Astrocyte of the hippocampus (primary cell): ENCODE measurements around the gene RFPL1.
"Not testable (repeated sequence)": the region's sequence is repeated elsewhere in the genome, so short reads cannot be mapped to it uniquely, and the experiment has no call there.

Experiments used
- DNase-seq: peaks from one replicate; pipeline ENCODE4 v3.0.0; 2011; ENCODE audit warnings: low read depth, low spot score

RFPL1 gene

GRCh38 chr22:29438283-29438682 is at the start of gene RFPL1:
Gene RFPL1 (plus strand): TSS chr22:29438583.
- DNase-seq: not testable (repeated sequence)

- DNase-seq: no peak
Observed at GRCh38 chr22:29388759-29389090, 49.7 kb upstream of the RFPL1 start.

GRCh38 chr22:29390270-29390669 is 48.1 kb upstream of the RFPL1 start:
- no peak for DNase-seq

GRCh38 chr22:29391546-29391945 is 46.8 kb upstream of the RFPL1 start:
- DNase-seq: no peak

- no peak for DNase-seq
Observed at GRCh38 chr22:29393019-29393608, 45.3 kb upstream of the RFPL1 start.

- DNase-seq: peak; percentile 88
Observed at GRCh38 chr22:29394931-29395581, 43.3 kb upstream of the RFPL1 start.

GRCh38 chr22:29396126-29396525 is 42.3 kb upstream of the RFPL1 start:
- no peak for DNase-seq

GRCh38 chr22:29397791-29398190 is 40.6 kb upstream of the RFPL1 start:
- no peak for DNase-seq

- no peak for DNase-seq
Observed at GRCh38 chr22:29400576-29400975, 37.8 kb upstream of the RFPL1 start.

- DNase-seq: not testable (repeated sequence)
Observed at GRCh38 chr22:29401538-29401937, 36.8 kb upstream of the RFPL1 start.

GRCh38 chr22:29408940-29409339 is 29.4 kb upstream of the RFPL1 start:
- DNase-seq: no peak

GRCh38 chr22:29411569-29412211 is 26.7 kb upstream of the RFPL1 start:
- not testable (repeated sequence) for DNase-seq

GRCh38 chr22:29412772-29413171 is 25.6 kb upstream of the RFPL1 start:
- not testable (repeated sequence) for DNase-seq

- DNase-seq: peak; percentile 22
Observed at GRCh38 chr22:29414951-29415591, 23.3 kb upstream of the RFPL1 start.

- not testable (repeated sequence) for DNase-seq
Observed at GRCh38 chr22:29418704-29419103, 19.7 kb upstream of the RFPL1 start.

GRCh38 chr22:29426476-29426875 is 11.9 kb upstream of the RFPL1 start:
- no peak for DNase-seq

- DNase-seq: no peak
Observed at GRCh38 chr22:29427176-29427760, 11.1 kb upstream of the RFPL1 start.

GRCh38 chr22:29431986-29432385 is 6.4 kb upstream of the RFPL1 start:
- DNase-seq: no peak

- DNase-seq: no peak
Observed at GRCh38 chr22:29433856-29434255, 4.5 kb upstream of the RFPL1 start.

GRCh38 chr22:29434288-29434687 is 4.1 kb upstream of the RFPL1 start:
- DNase-seq: no peak

GRCh38 chr22:29435236-29436136 is 2.9 kb upstream of the RFPL1 start:
- no peak for DNase-seq
